ENCODE results near the gene TTC23.

The TTC23 gene

GRCh38 chr15:99163271-99164062, 85.9 kb downstream of the TTC23 start:
- DNase-seq: no peak

GRCh38 chr15:99158626-99159412, 90.6 kb downstream of the TTC23 start:
- no peak for DNase-seq

- no peak for DNase-seq
Observed at GRCh38 chr15:99157456-99157855, 91.9 kb downstream of the TTC23 start.

GRCh38 chr15:99155961-99156443, 93.4 kb downstream of the TTC23 start:
- no peak for DNase-seq

- DNase-seq: no peak
Observed at GRCh38 chr15:99154271-99154670, 95.1 kb downstream of the TTC23 start.

GRCh38 chr15:99153026-99153535, 96.3 kb downstream of the TTC23 start:
- no peak for DNase-seq

GRCh38 chr15:99151156-99151555, 98.2 kb downstream of the TTC23 start:
- DNase-seq: no peak

- DNase-seq: no peak
Observed at GRCh38 chr15:99149366-99149765, 100.0 kb downstream of the TTC23 start.

GRCh38 chr15:99148851-99149276, 100.5 kb downstream of the TTC23 start:
- no peak for DNase-seq

- DNase-seq: no peak
Observed at GRCh38 chr15:99146661-99147060, 102.7 kb downstream of the TTC23 start.

- no peak for DNase-seq
Observed at GRCh38 chr15:99145778-99146177, 103.6 kb downstream of the TTC23 start.

GRCh38 chr15:99145005-99145404, 104.4 kb downstream of the TTC23 start:
- no peak for DNase-seq

- DNase-seq: no peak
Observed at GRCh38 chr15:99143655-99144610, 105.4 kb downstream of the TTC23 start.

- no peak for DNase-seq
Observed at GRCh38 chr15:99143242-99143641, 106.1 kb downstream of the TTC23 start.

- no peak for DNase-seq
Observed at GRCh38 chr15:99142562-99142961, 106.8 kb downstream of the TTC23 start.

- no peak for DNase-seq
Observed at GRCh38 chr15:99141943-99142342, 107.4 kb downstream of the TTC23 start.

GRCh38 chr15:99140590-99140989, 108.8 kb downstream of the TTC23 start:
- DNase-seq: no peak

- no peak for DNase-seq
Observed at GRCh38 chr15:99139276-99139675, 110.1 kb downstream of the TTC23 start.

- DNase-seq: no peak
Observed at GRCh38 chr15:99138491-99138982, 110.8 kb downstream of the TTC23 start.

GRCh38 chr15:99137877-99138276, 111.5 kb downstream of the TTC23 start:
- no peak for DNase-seq

- DNase-seq: no peak
Observed at GRCh38 chr15:99137111-99137546, 112.3 kb downstream of the TTC23 start.

- DNase-seq: no peak
Observed at GRCh38 chr15:99135194-99135593, 114.2 kb downstream of the TTC23 start.

All from activated naive CD4-positive, alpha-beta T cell treated with anti-CD3 and anti-CD28 coated beads, Interleukin-2, amount 50 U/mL, for 16 hours (primary cell).